OCI-LY1 (cell line): Measurements from ENCODE around the gene IRAK3.

ENCODE experiments used
- H2AFZ ChIP-seq: fragments of 200-600 bp; sonication (generic), shearing (Covaris generic); 2 replicates; pipeline ENCODE4 v1.6.0; 2014; ENCODE audit warnings: antibody characterized with exemption, mild to moderate bottlenecking, low read length
- H3F3A ChIP-seq: fragments of 200-600 bp; sonication (generic), shearing (Covaris generic); 2 replicates; pipeline ENCODE4 v1.6.0; 2014; ENCODE audit warnings: mild to moderate bottlenecking, antibody characterized with exemption, low read length, moderate library complexity; ENCODE audit not compliant: insufficient read depth
- H3K27ac ChIP-seq: fragments of 200-600 bp; sonication (generic); 2 replicates; pipeline ENCODE4 v1.5.1; 2014; ENCODE audit warnings: low read length, mixed run types, mild to moderate bottlenecking, low read depth; ENCODE audit not compliant: poor library complexity, severe bottlenecking
- H3K27me3 ChIP-seq: fragments of 200-600 bp; sonication (generic); 2 replicates; pipeline ENCODE4 v1.6.0; 2014; ENCODE audit warnings: antibody characterized with exemption, mild to moderate bottlenecking, low read length, moderate library complexity; ENCODE audit not compliant: insufficient read depth
- H3K36me3 ChIP-seq: fragments of 200-600 bp; sonication (generic); 2 replicates; pipeline ENCODE4 v1.6.1; 2014; ENCODE audit warnings: mild to moderate bottlenecking, antibody characterized with exemption, low read length, moderate library complexity, mixed read lengths; ENCODE audit not compliant: insufficient read depth
- H3K4me1 ChIP-seq: fragments of 200-600 bp; sonication (generic); 2 replicates; pipeline ENCODE4 v1.5.1; 2014; ENCODE audit warnings: mild to moderate bottlenecking, low read length, moderate library complexity; ENCODE audit not compliant: insufficient read depth, severe bottlenecking
- H3K4me2 ChIP-seq: fragments of 200-600 bp; sonication (generic), shearing (Covaris generic); 2 replicates; pipeline ENCODE4 v1.6.1; 2014; ENCODE audit warnings: low read length
- H3K4me3 ChIP-seq: fragments of 200-600 bp; sonication (generic); 2 replicates; pipeline ENCODE4 v1.5.1; 2014; ENCODE audit warnings: low read length, low read depth, mild to moderate bottlenecking, mixed read lengths; ENCODE audit not compliant: poor library complexity, severe bottlenecking
- H3K79me2 ChIP-seq: fragments of 200-600 bp; shearing (Covaris generic); 2 replicates; pipeline ENCODE4 v1.6.1; 2016; ENCODE audit warnings: mixed run types, low read length, mixed read lengths; ENCODE audit not compliant: insufficient read depth
- H3K9ac ChIP-seq: fragments of 200-600 bp; sonication (generic), shearing (Covaris generic); 2 replicates; pipeline ENCODE4 v1.6.1; 2014; ENCODE audit warnings: mild to moderate bottlenecking, low read length, mixed read lengths
- H3K9me2 ChIP-seq: fragments of 200-600 bp; sonication (generic), shearing (Covaris generic); 2 replicates; pipeline ENCODE4 v1.6.1; 2014; ENCODE audit warnings: low read depth, mild to moderate bottlenecking, low read length, mixed read lengths
- H3K9me3 ChIP-seq: fragments of 200-600 bp; shearing (Covaris generic); 2 replicates; pipeline ENCODE4 v1.6.1; 2014; ENCODE audit warnings: low read length, mixed read lengths
- H4K20me1 ChIP-seq: fragments of 200-600 bp; sonication (generic), shearing (Covaris generic); 2 replicates; pipeline ENCODE4 v1.6.0; 2016; ENCODE audit warnings: mild to moderate bottlenecking, low read length; ENCODE audit not compliant: insufficient read depth
- EZH2 ChIP-seq: fragments of 200-600 bp; sonication (generic), shearing (Covaris generic); IDR thresholded peaks from 2 replicates; pipeline ENCODE4 v1.8.0; 2017; ENCODE audit warnings: borderline replicate concordance, mixed run types, mild to moderate bottlenecking, antibody characterized with exemption, low read length, moderate library complexity, mixed read lengths
- TF ChIP-seq, protein P1 (sequence below): fragments of 200-600 bp; sonication (generic), shearing (Covaris generic); IDR thresholded peaks from 2 replicates; pipeline ENCODE4 v1.5.1; 2017; ENCODE audit warnings: mild to moderate bottlenecking, antibody characterized with exemption, low read length, moderate library complexity, mixed read lengths

The IRAK3 gene

DNA sequence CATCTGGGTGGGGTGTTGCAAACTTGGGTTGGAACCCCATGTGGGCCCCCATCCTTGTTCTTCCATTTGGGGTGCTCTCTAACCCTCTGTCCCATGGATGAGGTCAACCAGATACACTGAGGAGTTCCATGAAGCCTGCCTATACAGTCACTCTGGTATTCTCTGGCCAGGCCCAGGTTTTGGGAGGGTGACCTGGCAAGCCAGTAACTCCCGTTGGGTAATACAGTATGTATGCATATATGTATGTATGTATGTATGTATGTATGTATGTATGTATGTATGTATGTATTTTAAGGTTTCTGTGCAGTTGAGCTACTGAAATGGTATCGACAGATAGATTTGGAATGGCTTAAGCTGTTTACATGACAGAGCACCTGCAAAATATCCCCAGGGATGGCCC is 100.5 kb downstream of the IRAK3 start:
- Histone ChIP-seq H3K9ac (no peak overlapping the region), H3K9me2 (no peaks in the 10 kb centered on the region), H3K27me3 (no peaks in the 10 kb centered on the region), H3F3A (no peaks in the 10 kb centered on the region), H3K27ac (no peak overlapping the region), H3K4me3 (no peak overlapping the region), H2AFZ (no peak overlapping the region), H4K20me1 (no peaks in the 10 kb centered on the region), H3K4me1 (no peaks in the 10 kb centered on the region), H3K79me2 (no peaks in the 10 kb centered on the region), H3K36me3 (no peaks in the 10 kb centered on the region), H3K9me3 (no peaks in the 10 kb centered on the region), H3K4me2 (no peak overlapping the region)
- TF ChIP-seq EZH2: no peak
- TF ChIP-seq, protein P1, sequence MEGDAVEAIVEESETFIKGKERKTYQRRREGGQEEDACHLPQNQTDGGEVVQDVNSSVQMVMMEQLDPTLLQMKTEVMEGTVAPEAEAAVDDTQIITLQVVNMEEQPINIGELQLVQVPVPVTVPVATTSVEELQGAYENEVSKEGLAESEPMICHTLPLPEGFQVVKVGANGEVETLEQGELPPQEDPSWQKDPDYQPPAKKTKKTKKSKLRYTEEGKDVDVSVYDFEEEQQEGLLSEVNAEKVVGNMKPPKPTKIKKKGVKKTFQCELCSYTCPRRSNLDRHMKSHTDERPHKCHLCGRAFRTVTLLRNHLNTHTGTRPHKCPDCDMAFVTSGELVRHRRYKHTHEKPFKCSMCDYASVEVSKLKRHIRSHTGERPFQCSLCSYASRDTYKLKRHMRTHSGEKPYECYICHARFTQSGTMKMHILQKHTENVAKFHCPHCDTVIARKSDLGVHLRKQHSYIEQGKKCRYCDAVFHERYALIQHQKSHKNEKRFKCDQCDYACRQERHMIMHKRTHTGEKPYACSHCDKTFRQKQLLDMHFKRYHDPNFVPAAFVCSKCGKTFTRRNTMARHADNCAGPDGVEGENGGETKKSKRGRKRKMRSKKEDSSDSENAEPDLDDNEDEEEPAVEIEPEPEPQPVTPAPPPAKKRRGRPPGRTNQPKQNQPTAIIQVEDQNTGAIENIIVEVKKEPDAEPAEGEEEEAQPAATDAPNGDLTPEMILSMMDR: no peak

DNA sequence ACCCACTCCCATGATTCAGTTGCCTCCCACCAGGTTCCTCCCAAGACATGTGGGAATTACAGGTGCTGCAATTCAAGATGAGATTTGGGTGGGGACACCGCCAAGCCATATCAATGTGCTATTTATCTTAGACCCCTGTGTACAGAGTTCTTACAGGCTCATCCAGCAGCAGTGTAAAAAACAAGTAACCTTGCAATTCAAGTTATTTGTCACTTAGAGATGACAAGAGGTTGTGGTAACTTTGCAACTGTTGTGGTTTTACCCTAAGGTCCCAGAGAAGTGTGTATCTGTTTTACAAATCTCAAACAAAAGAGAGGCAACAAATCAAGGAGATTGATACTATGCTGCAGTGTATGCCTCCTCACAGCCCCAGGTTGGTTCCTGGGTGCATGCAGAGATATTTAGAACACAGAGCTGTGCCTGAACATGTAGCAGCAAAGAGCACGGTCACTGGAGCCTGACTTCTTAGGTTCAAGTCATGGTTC is 101.7 kb downstream of the IRAK3 start:
- H3F3A ChIP-seq: no peaks in the 10 kb centered on the region
- H3K27me3 ChIP-seq: no peaks in the 10 kb centered on the region
- no peaks in the 10 kb centered on the region for H4K20me1 ChIP-seq
- no peaks in the 10 kb centered on the region for H3K4me1 ChIP-seq
- no peak overlapping the region for H3K27ac ChIP-seq
- no peaks in the 10 kb centered on the region for H3K79me2 ChIP-seq
- no peak overlapping the region for H3K4me3 ChIP-seq
- H3K36me3 ChIP-seq: no peaks in the 10 kb centered on the region
- no peak overlapping the region for H3K4me2 ChIP-seq
- H3K9me3 ChIP-seq: no peaks in the 10 kb centered on the region
- H3K9ac ChIP-seq: no peak overlapping the region
- H3K9me2 ChIP-seq: no peaks in the 10 kb centered on the region
- no peak for TF ChIP-seq EZH2
- TF ChIP-seq, protein P1: no peak
- H2AFZ ChIP-seq: no peak overlapping the region

DNA sequence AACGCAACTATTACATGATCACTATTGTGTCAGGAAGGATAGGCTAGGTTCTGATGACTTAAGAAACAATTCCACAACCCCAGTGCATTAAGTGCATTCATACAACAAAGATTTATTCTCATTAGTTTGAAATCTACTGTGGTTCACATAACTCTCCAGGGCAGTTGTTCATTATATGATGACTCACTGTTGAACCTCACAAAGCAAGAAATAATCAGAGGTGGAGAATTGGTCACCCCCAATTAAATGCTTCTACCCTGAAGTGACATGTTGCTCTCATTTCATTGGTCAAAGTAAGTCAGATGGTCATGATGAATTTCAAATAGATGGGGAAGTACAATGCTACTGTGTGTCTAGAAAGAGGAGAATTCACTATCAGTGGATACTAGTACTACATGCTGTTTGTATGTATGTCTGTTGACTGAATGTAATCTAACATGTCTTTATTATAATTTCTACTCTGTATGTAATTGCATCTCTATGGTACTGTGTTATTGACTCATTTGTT is 107.2 kb downstream of the IRAK3 start:
- Histone ChIP-seq H3K27me3 (no peaks in the 10 kb centered on the region), H3K9me2 (no peaks in the 10 kb centered on the region), H3K9ac (no peak overlapping the region), H3K4me3 (no peak overlapping the region), H3F3A (no peaks in the 10 kb centered on the region), H3K4me2 (no peak overlapping the region), H3K36me3 (no peaks in the 10 kb centered on the region), H2AFZ (no peak overlapping the region), H3K9me3 (no peaks in the 10 kb centered on the region), H3K79me2 (no peaks in the 10 kb centered on the region), H4K20me1 (no peaks in the 10 kb centered on the region), H3K4me1 (no peaks in the 10 kb centered on the region), H3K27ac (no peak overlapping the region)
- TF ChIP-seq EZH2: no peak
- TF ChIP-seq, protein P1: no peak
